ENCODE data around the gene DNM1L. TPM values are rescaled to one million over a fixed set of nuclear protein-coding genes. Genes with fewer than 3 reads are reported as not detected.

Gene DNM1L
- polyA plus RNA-seq, 3 donors: 23.6 to 45.6 (median 31.5) TPM

GRCh38 chr12:32761716-32762115, 82.6 kb downstream of the DNM1L start:
- Histone ChIP-seq H2AFZ (ENCODE audit: insufficient read depth, low read depth, low read length, poor library complexity, severe bottlenecking) (peak overlapping the region; percentile 73), H3K4me1 (ENCODE audit: control insufficient read depth in 1 of 2, insufficient read depth in 2 of 2, low read length in 2 of 2) (peaks cover 14 to 17% of the 10 kb centered on the region in 2 donors), H3K79me2 (ENCODE audit: insufficient read depth, low read length) (no peaks in the 10 kb centered on the region), H4K20me1 (ENCODE audit: insufficient read depth, low read length) (no peaks in the 10 kb centered on the region), H3K27me3 (ENCODE audit: control insufficient read depth in 2 of 2, insufficient read depth in 2 of 2, low read length in 2 of 2) (no peaks in the 10 kb centered on the region), H3K4me3 (replicated peaks in 1 of 3; ENCODE audit: low read depth in 2 of 3, low read length in 3 of 3) (peak overlapping the region in 1 of 3 experiments; percentile 50), H3K9me3 (replicated peaks in 1 of 2; ENCODE audit: control insufficient read depth in 1 of 2, insufficient read depth in 1 of 2, low read length in 2 of 2) (no peaks in the 10 kb centered on the region), H3K4me2 (replicated peaks; ENCODE audit: extremely low read depth, low read length, poor library complexity, severe bottlenecking) (peak overlapping the region; percentile 65), H3K27ac (ENCODE audit: low read depth in 1 of 2, low read length in 2 of 2) (peak overlapping the region in 1 of 2 donors; percentile 65), H3K36me3 (replicated peaks in 1 of 2; ENCODE audit: control insufficient read depth in 1 of 2, insufficient read depth in 2 of 2, low read length in 2 of 2) (no peaks in the 10 kb centered on the region), H3K9ac (ENCODE audit: insufficient read depth, low read length, poor library complexity, severe bottlenecking) (no peak overlapping the region)
- Mint-ChIP-seq H3K27me3 (ENCODE audit: low read depth in 3 of 3) (peaks cover 2 to 3% (median 2%) of the 10 kb centered on the region in 3 donors), H3K36me3 (no peaks in the 10 kb centered on the region), H3K4me1 (peaks cover 15% of the 10 kb centered on the region), H3K9me3 (no peaks in the 10 kb centered on the region), H3K27ac (peak overlapping the region in 4 of 7 donors; percentile 34 to 87 (median 68)), H3K4me3 (peak overlapping the region; percentile 59 to 84)
- intact Hi-C loops (cut with micrococcal nuclease): no loop called here
- WGBS (ENCODE audit: insufficient coverage): no CpG with 5 or more reads among the region's 1 CpG
- peak; percentile 45 to 54 (median 47) for DNase-seq
- no peak for TF ChIP-seq CTCF (IDR thresholded peaks at IDR 0.05)

- H3K9me3 Mint-ChIP-seq: no peaks in the 10 kb centered on the region
- no CpG with 5 or more reads among the region's 4 CpGs for WGBS (ENCODE audit: insufficient coverage)
- H3K27ac ChIP-seq (ENCODE audit: low read depth in 1 of 2, low read length in 2 of 2): no peak overlapping the region
- no peak overlapping the region for H3K4me2 ChIP-seq (replicated peaks; ENCODE audit: extremely low read depth, low read length, poor library complexity, severe bottlenecking)
- peaks cover 15% of the 10 kb centered on the region for H3K4me1 Mint-ChIP-seq
- H3K36me3 ChIP-seq (replicated peaks in 1 of 2; ENCODE audit: control insufficient read depth in 1 of 2, insufficient read depth in 2 of 2, low read length in 2 of 2): no peaks in the 10 kb centered on the region
- no peak for DNase-seq
- H3K9me3 ChIP-seq (replicated peaks in 1 of 2; ENCODE audit: control insufficient read depth in 1 of 2, insufficient read depth in 1 of 2, low read length in 2 of 2): no peaks in the 10 kb centered on the region
- H3K27ac Mint-ChIP-seq: no peak overlapping the region
- no peaks in the 10 kb centered on the region for H3K36me3 Mint-ChIP-seq
- peaks cover 14 to 16% of the 10 kb centered on the region in 2 donors for H3K4me1 ChIP-seq (ENCODE audit: control insufficient read depth in 1 of 2, insufficient read depth in 2 of 2, low read length in 2 of 2)
- TF ChIP-seq CTCF (IDR thresholded peaks at IDR 0.05): no peak
- intact Hi-C loops (cut with micrococcal nuclease): no loop called here
- no peaks in the 10 kb centered on the region for H3K79me2 ChIP-seq (ENCODE audit: insufficient read depth, low read length)
- no peak overlapping the region for H3K4me3 ChIP-seq (replicated peaks in 1 of 3; ENCODE audit: low read depth in 2 of 3, low read length in 3 of 3)
- H3K27me3 Mint-ChIP-seq (ENCODE audit: low read depth in 3 of 3): peaks cover 2 to 11% (median 5%) of the 10 kb centered on the region in 3 donors
- H3K4me3 Mint-ChIP-seq: no peak overlapping the region
- H2AFZ ChIP-seq (ENCODE audit: insufficient read depth, low read depth, low read length, poor library complexity, severe bottlenecking): no peak overlapping the region
- no peak overlapping the region for H3K9ac ChIP-seq (ENCODE audit: insufficient read depth, low read length, poor library complexity, severe bottlenecking)
- peaks cover 0 to 2% of the 10 kb centered on the region in 2 donors for H3K27me3 ChIP-seq (ENCODE audit: control insufficient read depth in 2 of 2, insufficient read depth in 2 of 2, low read length in 2 of 2)
- no peaks in the 10 kb centered on the region for H4K20me1 ChIP-seq (ENCODE audit: insufficient read depth, low read length)
Observed at GRCh38 chr12:32765906-32766305, 86.8 kb downstream of the DNM1L start.

All from CD14-positive monocyte (primary cell).